ENCODE results near the gene SND1.

DNA sequence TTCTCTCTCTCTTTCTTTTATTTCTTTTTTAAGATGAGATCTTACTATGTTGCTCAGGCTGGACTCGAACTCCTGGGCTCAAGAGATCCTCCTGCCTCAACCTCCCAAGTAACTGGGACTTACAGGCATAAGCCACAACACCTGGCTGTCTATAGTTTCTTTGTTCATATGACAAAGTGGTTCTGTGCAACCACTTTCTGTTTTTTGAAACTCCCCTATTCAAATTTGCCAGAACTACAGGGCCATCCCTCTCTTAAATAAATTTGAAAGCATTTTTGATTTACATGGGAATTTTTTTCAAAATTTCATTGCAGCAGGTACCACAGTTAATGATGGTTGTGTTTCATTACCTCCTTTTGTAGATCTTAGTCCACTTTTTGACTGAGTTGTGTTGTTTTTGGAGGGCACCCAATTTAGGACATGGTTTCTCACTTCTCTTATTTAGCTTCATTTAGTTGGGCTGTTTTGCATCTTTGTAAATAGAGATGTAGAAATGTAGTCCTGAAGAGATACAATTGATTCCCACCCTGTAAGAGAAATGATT, 260.0 kb downstream of the SND1 start:
- TF ChIP-seq, protein P1, sequence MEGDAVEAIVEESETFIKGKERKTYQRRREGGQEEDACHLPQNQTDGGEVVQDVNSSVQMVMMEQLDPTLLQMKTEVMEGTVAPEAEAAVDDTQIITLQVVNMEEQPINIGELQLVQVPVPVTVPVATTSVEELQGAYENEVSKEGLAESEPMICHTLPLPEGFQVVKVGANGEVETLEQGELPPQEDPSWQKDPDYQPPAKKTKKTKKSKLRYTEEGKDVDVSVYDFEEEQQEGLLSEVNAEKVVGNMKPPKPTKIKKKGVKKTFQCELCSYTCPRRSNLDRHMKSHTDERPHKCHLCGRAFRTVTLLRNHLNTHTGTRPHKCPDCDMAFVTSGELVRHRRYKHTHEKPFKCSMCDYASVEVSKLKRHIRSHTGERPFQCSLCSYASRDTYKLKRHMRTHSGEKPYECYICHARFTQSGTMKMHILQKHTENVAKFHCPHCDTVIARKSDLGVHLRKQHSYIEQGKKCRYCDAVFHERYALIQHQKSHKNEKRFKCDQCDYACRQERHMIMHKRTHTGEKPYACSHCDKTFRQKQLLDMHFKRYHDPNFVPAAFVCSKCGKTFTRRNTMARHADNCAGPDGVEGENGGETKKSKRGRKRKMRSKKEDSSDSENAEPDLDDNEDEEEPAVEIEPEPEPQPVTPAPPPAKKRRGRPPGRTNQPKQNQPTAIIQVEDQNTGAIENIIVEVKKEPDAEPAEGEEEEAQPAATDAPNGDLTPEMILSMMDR (IDR thresholded peaks at IDR 0.05 in 2 of 3, conservative IDR thresholded peaks at IDR 0.05 in 1 of 3; ENCODE audit: control insufficient read depth in 2 of 3, extremely low read depth in 1 of 3, insufficient read depth in 1 of 3, low read depth in 3 of 3, low read length in 3 of 3) = no peak
- TF ChIP-seq POLR2A (IDR thresholded peaks at IDR 0.05; ENCODE audit: low read depth, low read length) (no peak), ZNF274 (IDR thresholded peaks at IDR 0.05; ENCODE audit: insufficient read depth, insufficient read length) (no peak), CHD4 (IDR thresholded peaks at IDR 0.05) (no peak), FOS (IDR thresholded peaks at IDR 0.05; ENCODE audit: borderline replicate concordance, extremely low read depth, insufficient read length) (no peak), EP300 (IDR thresholded peaks at IDR 0.05; ENCODE audit: borderline replicate concordance in 1 of 2, control insufficient read depth in 1 of 2, low read depth in 2 of 2, low read length in 2 of 2) (peak; percentile 25 to 55; a peak in 3 of 4 replicates), GABPA (IDR thresholded peaks at IDR 0.05; ENCODE audit: low read depth) (no peak), ZNF384 (IDR thresholded peaks at IDR 0.05; ENCODE audit: borderline replicate concordance, low read depth, low read length) (peak; percentile 72), NFYB (IDR thresholded peaks at IDR 0.05; ENCODE audit: insufficient read depth, low read depth, low read length) (no peak), NBN (IDR thresholded peaks at IDR 0.05) (peak; percentile 81), ESRRA (IDR thresholded peaks at IDR 0.05; ENCODE audit: low read length) (no peak)
- TF ChIP-seq, protein P2, sequence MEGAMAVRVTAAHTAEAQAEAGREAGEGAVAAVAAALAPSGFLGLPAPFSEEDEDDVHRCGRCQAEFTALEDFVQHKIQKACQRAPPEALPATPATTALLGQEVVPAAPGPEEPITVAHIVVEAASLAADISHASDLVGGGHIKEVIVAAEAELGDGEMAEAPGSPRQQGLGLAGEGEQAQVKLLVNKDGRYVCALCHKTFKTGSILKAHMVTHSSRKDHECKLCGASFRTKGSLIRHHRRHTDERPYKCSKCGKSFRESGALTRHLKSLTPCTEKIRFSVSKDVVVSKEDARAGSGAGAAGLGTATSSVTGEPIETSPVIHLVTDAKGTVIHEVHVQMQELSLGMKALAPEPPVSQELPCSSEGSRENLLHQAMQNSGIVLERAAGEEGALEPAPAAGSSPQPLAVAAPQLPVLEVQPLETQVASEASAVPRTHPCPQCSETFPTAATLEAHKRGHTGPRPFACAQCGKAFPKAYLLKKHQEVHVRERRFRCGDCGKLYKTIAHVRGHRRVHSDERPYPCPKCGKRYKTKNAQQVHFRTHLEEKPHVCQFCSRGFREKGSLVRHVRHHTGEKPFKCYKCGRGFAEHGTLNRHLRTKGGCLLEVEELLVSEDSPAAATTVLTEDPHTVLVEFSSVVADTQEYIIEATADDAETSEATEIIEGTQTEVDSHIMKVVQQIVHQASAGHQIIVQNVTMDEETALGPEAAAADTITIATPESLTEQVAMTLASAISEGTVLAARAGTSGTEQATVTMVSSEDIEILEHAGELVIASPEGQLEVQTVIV (IDR thresholded peaks at IDR 0.05; ENCODE audit: borderline replicate concordance, partially characterized antibody) = no peak
- TF ChIP-seq, protein P3, sequence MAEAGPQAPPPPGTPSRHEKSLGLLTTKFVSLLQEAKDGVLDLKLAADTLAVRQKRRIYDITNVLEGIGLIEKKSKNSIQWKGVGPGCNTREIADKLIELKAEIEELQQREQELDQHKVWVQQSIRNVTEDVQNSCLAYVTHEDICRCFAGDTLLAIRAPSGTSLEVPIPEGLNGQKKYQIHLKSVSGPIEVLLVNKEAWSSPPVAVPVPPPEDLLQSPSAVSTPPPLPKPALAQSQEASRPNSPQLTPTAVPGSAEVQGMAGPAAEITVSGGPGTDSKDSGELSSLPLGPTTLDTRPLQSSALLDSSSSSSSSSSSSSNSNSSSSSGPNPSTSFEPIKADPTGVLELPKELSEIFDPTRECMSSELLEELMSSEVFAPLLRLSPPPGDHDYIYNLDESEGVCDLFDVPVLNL (IDR thresholded peaks at IDR 0.05; ENCODE audit: low read depth, low read length) = no peak

All from GM12878 (cell line).